H1 (cell line): ENCODE results near the gene MORC1. TPM values are rescaled to one million over a fixed set of nuclear protein-coding genes. Genes with fewer than 3 reads are reported as not detected.
"Not testable (repeated sequence)": the region's sequence is repeated elsewhere in the genome, so short reads cannot be mapped to it uniquely, and the experiment has no call there.

Experiments used
- CTCF ChIA-PET: fragments of 300-600 bp; sonication (Branson Sonifier 250); formaldehyde crosslinking; loops from one replicate; lab custom pipeline; 2021; ENCODE audit not compliant: partially characterized antibody; lab: Charles Lee
- POLR2A ChIA-PET: fragments of 300-600 bp; sonication (Branson Sonifier 250); formaldehyde crosslinking; loops from one replicate; lab custom pipeline; 2021; ENCODE audit warnings: inconsistent platforms; ENCODE audit not compliant: partially characterized antibody; lab: Charles Lee
- DNase-seq, 2 experiments: peaks; one replicate each; pipeline versions ENCODE4 v3.0.0 to v3.0.0-alpha.2; 2010 to 2022; ENCODE audit warnings: low spot score in 2 of 2, low read depth in 1 of 2, mixed read lengths in 1 of 2
- FAIRE-seq: peaks from 2 replicates; lab custom pipeline; 2011; peaks lifted over from hg19 to GRCh38; lab: Jason Lieb, UNC
- H2AFZ ChIP-seq: 2 replicates; pipeline ENCODE4 v1.8.1; 2012; ENCODE audit warnings: low read length, inconsistent platforms
- H2AK5ac ChIP-seq: 2 replicates; pipeline ENCODE4 v1.6.1; 2013; ENCODE audit warnings: low read depth, low read length
- H2BK120ac ChIP-seq: replicated peaks from 2 replicates; pipeline ENCODE3; 2013; ENCODE audit warnings: low read depth, low read length, inconsistent platforms
- H2BK12ac ChIP-seq: 2 replicates; pipeline ENCODE4 v1.6.1; 2013; ENCODE audit warnings: low read depth, low read length
- H2BK15ac ChIP-seq: 2 replicates; pipeline ENCODE4 v1.6.1; 2013; ENCODE audit warnings: low read length
- H2BK20ac ChIP-seq: 2 replicates; pipeline ENCODE4 v1.6.1; 2013; ENCODE audit warnings: low read length
- H2BK5ac ChIP-seq: 2 replicates; pipeline ENCODE4 v1.6.1; 2013; ENCODE audit warnings: low read depth, low read length
- H3K14ac ChIP-seq: 2 replicates; pipeline ENCODE4 v1.6.1; 2013; ENCODE audit warnings: inconsistent platforms; ENCODE audit not compliant: insufficient read length
- H3K18ac ChIP-seq: 2 replicates; pipeline ENCODE4 v1.6.1; 2013; ENCODE audit warnings: low read length; ENCODE audit errors: extremely low read depth
- H3K23ac ChIP-seq: 2 replicates; pipeline ENCODE4 v1.6.1; 2013; ENCODE audit warnings: inconsistent platforms; ENCODE audit not compliant: insufficient read length
- H3K23me2 ChIP-seq: 2 replicates; pipeline ENCODE4 v1.6.1; 2013; ENCODE audit warnings: low read depth, low read length
- H3K27ac ChIP-seq: 2 replicates; pipeline ENCODE4 v1.6.1; 2011; ENCODE audit warnings: low read depth, low read length, inconsistent platforms
- H3K27me3 ChIP-seq, 4 experiments: replicated peaks in 1 of 4; 1 replicate in 1 of 4; 2 replicates in 3 of 4; pipeline versions ENCODE4 v1.6.1 to v1.8.1; 2011 to 2013; ENCODE audit warnings: low read length in 3 of 4, mild to moderate bottlenecking in 3 of 4, inconsistent platforms in 2 of 4, mixed read lengths in 2 of 4, moderate library complexity in 1 of 4; ENCODE audit not compliant: control insufficient read depth in 3 of 4, insufficient read depth in 3 of 4; ENCODE audit errors: extremely low read depth in 1 of 4
- H3K36me3 ChIP-seq, 4 experiments: 2 replicates each; pipeline versions ENCODE4 v1.6.1 to v1.8.1; 2011 to 2013; ENCODE audit warnings: mild to moderate bottlenecking in 4 of 4, low read length in 3 of 4, moderate library complexity in 2 of 4, control low read depth in 1 of 4, inconsistent platforms in 1 of 4; ENCODE audit not compliant: insufficient read depth in 4 of 4, control insufficient read depth in 2 of 4
- H3K4ac ChIP-seq: replicated peaks from 2 replicates; pipeline ENCODE3; 2013; ENCODE audit warnings: low read length, low read depth, mixed read lengths, inconsistent platforms; ENCODE audit not compliant: insufficient read length
- H3K4me1 ChIP-seq, 4 experiments: replicated peaks in 1 of 4; 1 replicate in 1 of 4; 2 replicates in 3 of 4; pipeline versions ENCODE4 v1.6.1 to v1.8.1; 2011 to 2013; ENCODE audit warnings: low read length in 3 of 4, inconsistent platforms in 2 of 4, mixed read lengths in 1 of 4; ENCODE audit not compliant: insufficient read depth in 4 of 4, control insufficient read depth in 3 of 4
- H3K4me2 ChIP-seq, 2 experiments: 2 replicates each; pipeline versions ENCODE4 v1.6.1 to v1.8.1; 2011 to 2013; ENCODE audit warnings: low read depth in 2 of 2, low read length in 2 of 2, control low read depth in 1 of 2, inconsistent platforms in 1 of 2, mild to moderate bottlenecking in 1 of 2; ENCODE audit not compliant: insufficient read depth in 1 of 2
- H3K4me3 ChIP-seq, 4 experiments: fragments of 200-600, 300-600 bp in 1 of 4; sonication (generic), shearing (Covaris generic), sonication (Bioruptor Twin) in 1 of 4; 2 replicates each; pipeline versions ENCODE4 v1.5.1 to v1.8.1; 2011 to 2016; ENCODE audit warnings: low read length in 4 of 4, low read depth in 3 of 4, control low read depth in 2 of 4, inconsistent platforms in 2 of 4, mild to moderate bottlenecking in 2 of 4, mixed read lengths in 1 of 4, moderate library complexity in 1 of 4; ENCODE audit not compliant: insufficient read depth in 2 of 4; ENCODE audit errors: extremely low read depth in 1 of 4
- H3K56ac ChIP-seq: replicated peaks from 2 replicates; pipeline ENCODE3; 2013; ENCODE audit warnings: low read depth, mild to moderate bottlenecking, mixed read lengths, low read length, inconsistent platforms; ENCODE audit not compliant: insufficient read length
- H3K79me1 ChIP-seq: 2 replicates; pipeline ENCODE4 v1.6.1; 2013; ENCODE audit warnings: low read depth, low read length, control low read depth
- H3K79me2 ChIP-seq, 2 experiments: 2 replicates each; pipeline versions ENCODE4 v1.6.1 to v1.8.1; 2012 to 2013; ENCODE audit warnings: low read length in 2 of 2, mild to moderate bottlenecking in 2 of 2, inconsistent platforms in 1 of 2; ENCODE audit not compliant: insufficient read depth in 2 of 2, control insufficient read depth in 1 of 2
- H3K9ac ChIP-seq, 4 experiments: replicated peaks in 1 of 4; 1 replicate in 1 of 4; 2 replicates in 3 of 4; pipeline versions ENCODE4 v1.6.1 to v1.8.1; 2011 to 2013; ENCODE audit warnings: low read depth in 3 of 4, low read length in 3 of 4, control low read depth in 2 of 4, mild to moderate bottlenecking in 2 of 4, moderate library complexity in 2 of 4, inconsistent platforms in 1 of 4; ENCODE audit errors: extremely low read depth in 1 of 4
- H3K9me3 ChIP-seq, 2 experiments: 2 replicates each; pipeline versions ENCODE4 v1.6.1 to v1.8.1; 2012 to 2013; ENCODE audit warnings: mild to moderate bottlenecking in 2 of 2, moderate library complexity in 2 of 2, control low read depth in 1 of 2, inconsistent platforms in 1 of 2, low read depth in 1 of 2, low read length in 1 of 2, mixed read lengths in 1 of 2; ENCODE audit not compliant: insufficient read depth in 2 of 2
- H4K20me1 ChIP-seq, 2 experiments: replicated peaks in 1 of 2; 2 replicates each; pipeline versions ENCODE3 to v1.8.1; 2011 to 2013; ENCODE audit warnings: inconsistent platforms in 2 of 2, low read length in 2 of 2, mild to moderate bottlenecking in 1 of 2; ENCODE audit not compliant: insufficient read depth in 2 of 2, control insufficient read depth in 1 of 2
- H4K5ac ChIP-seq: 2 replicates; pipeline ENCODE4 v1.6.1; 2013; ENCODE audit warnings: low read length, low read depth, mixed read lengths, inconsistent platforms; ENCODE audit not compliant: insufficient read length
- H4K8ac ChIP-seq: 2 replicates; pipeline ENCODE4 v1.8.0; 2013; ENCODE audit warnings: mild to moderate bottlenecking, moderate library complexity, low read length, inconsistent platforms; ENCODE audit not compliant: insufficient read depth; ENCODE audit errors: extremely low read depth
- H4K91ac ChIP-seq: replicated peaks from 2 replicates; pipeline ENCODE3; 2013; ENCODE audit warnings: low read length, mixed read lengths, inconsistent platforms; ENCODE audit not compliant: insufficient read length
- ATF3 ChIP-seq: IDR thresholded peaks from 2 replicates; pipeline ENCODE4 v1.6.1; 2011; ENCODE audit warnings: low read depth, mild to moderate bottlenecking, low read length; ENCODE audit not compliant: insufficient read depth
- BRCA1 ChIP-seq: IDR thresholded peaks from 2 replicates; pipeline ENCODE4 v1.6.1; 2012; ENCODE audit warnings: low read depth, low read length, improper control_type of control experiment
- CHD2 ChIP-seq: IDR thresholded peaks from 2 replicates; pipeline ENCODE4 v1.6.1; 2012; ENCODE audit warnings: low read length, improper control_type of control experiment
- MAX ChIP-seq: IDR thresholded peaks from 2 replicates; pipeline ENCODE4 v1.6.1; 2012; ENCODE audit warnings: inconsistent platforms
- SIX5 ChIP-seq: IDR thresholded peaks from 2 replicates; pipeline ENCODE4 v1.6.1; 2011; ENCODE audit warnings: mild to moderate bottlenecking, low read depth, low read length
- SP2 ChIP-seq: IDR thresholded peaks from 2 replicates; pipeline ENCODE4 v1.6.1; 2012; ENCODE audit warnings: mild to moderate bottlenecking, low read length, inconsistent platforms
- SP4 ChIP-seq: IDR thresholded peaks from 2 replicates; pipeline ENCODE4 v1.6.1; 2012; ENCODE audit warnings: low read length, inconsistent platforms
- TAF1 ChIP-seq: IDR thresholded peaks from 2 replicates; pipeline ENCODE4 v1.6.1; 2011; ENCODE audit warnings: mild to moderate bottlenecking, low read depth, low read length
- WGBS, 2 experiments: shearing (Covaris generic) in 1 of 2; methylation state at CpG; one replicate each; pipeline versions ENCODE4 v1.1.6 to v1.1.7; 2013 to 2015; ENCODE audit warnings: low lambda C conversion rate in 2 of 2, mixed read lengths in 2 of 2, inconsistent platforms in 1 of 2, low coverage in 1 of 2, missing lambda C conversion rate in 1 of 2; ENCODE audit not compliant: insufficient replicate concordance in 2 of 2, insufficient coverage in 1 of 2, insufficient read length in 1 of 2; ENCODE audit errors: extremely low coverage in 1 of 2, missing lambda C conversion rate in 1 of 2; 5-methylcytosine and 5-hydroxymethylcytosine counted together
- polyA plus RNA-seq, 7 experiments: library from polyadenylated mRNA; depleted of rRNA in 3 of 7; stranded (reverse) in 5 of 7; unstranded in 2 of 7; fragments of >200 nt in 5 of 7; fragments of 200-250 nt in 2 of 7; gene quantifications; 1 replicate in 5 of 7; 2 replicates in 1 of 7; 4 replicates in 1 of 7; pipeline versions ENCODE4 v1.2.1 to v1.2.3, GENCODE V29; 2011 to 2013; ENCODE audit warnings: missing spikeins in 2 of 7, mixed read lengths in 2 of 7
- total RNA-seq: library from RNA; stranded (reverse); fragmentation: NEBNext Ultra II Directional; extraction: Animal tissue kit (Norgen Biotek cat#: 25700); gene quantifications from 2 replicates; pipeline ENCODE4 v1.2.1, GENCODE V29; 2021

MORC1 gene
- total and polyA plus RNA-seq, 2 of the 8 experiments (the other 6 are each of a cell fraction or from before 2014, with no cell fraction given) = not detected

GRCh38 chr3:109136523-109136922 is 18.6 kb upstream of the MORC1 start, which contains the start of gene C3orf85 (continued):
- TF ChIP-seq SP2 (no peak), CHD2 (no peak), SP4 (no peak), BRCA1 (no peak), ATF3 (no peak), MAX (no peak), TAF1 (no peak), SIX5 (no peak)

GRCh38 chr3:109133474-109133816 is 15.5 kb upstream of the MORC1 start:
- not testable (repeated sequence) for H3K23me2 ChIP-seq, H3K27ac ChIP-seq, H4K20me1 ChIP-seq, H3K56ac ChIP-seq, H3K27me3 ChIP-seq, H2BK5ac ChIP-seq, H3K4me1 ChIP-seq, H3K14ac ChIP-seq, H3K18ac ChIP-seq, H2AFZ ChIP-seq, H2BK12ac ChIP-seq, H2BK120ac ChIP-seq, H3K23ac ChIP-seq, H2BK15ac ChIP-seq, H3K79me2 ChIP-seq, H3K4me3 ChIP-seq, H3K79me1 ChIP-seq, H3K4me2 ChIP-seq, H4K8ac ChIP-seq, DNase-seq, H2AK5ac ChIP-seq, H3K4ac ChIP-seq, H3K36me3 ChIP-seq, H3K9ac ChIP-seq, H2BK20ac ChIP-seq, H3K9me3 ChIP-seq, FAIRE-seq, H4K5ac ChIP-seq, H4K91ac ChIP-seq
- WGBS, 2 experiments = 100% methylated on average over 1 of the region's 5 CpGs; no CpG with 5 or more reads in 1 of the 2 experiments
- POLR2A ChIA-PET = interaction anchor here (0.6 kb wide), 1 partner anchor 242 kb away, joined by 4 read pairs; no protein-coding TSS in a partner anchor
- CTCF ChIA-PET = interaction anchor here (0.7 to 1.6 kb wide), 2 partner anchors 51 to 169 kb away, joined by 3 to 5 read pairs; no protein-coding TSS in a partner anchor
